Common myeloid progenitor, CD34-positive (primary cell): ENCODE results near the gene DNTTIP2.

Experiments
- CTCF ChIA-PET: fragments of 350-600 bp; sonication (Branson Sonifier 250); formaldehyde crosslinking; loops from one replicate; lab custom pipeline; 2021; ENCODE audit warnings: antibody characterized with exemption; lab: Charles Lee
- POLR2A ChIA-PET: fragments of 350-600 bp; sonication (Branson Sonifier 250); formaldehyde crosslinking; loops from one replicate; lab custom pipeline; 2021; ENCODE audit warnings: antibody characterized with exemption; lab: Charles Lee
- DNase-seq, 3 donors: peaks; one replicate each; pipeline versions ENCODE4 v3.0.0 to v3.0.0-alpha.2; 2013
- H3K27ac ChIP-seq, 2 experiments: 1 replicate in 1 of 2; 2 replicates in 1 of 2; pipeline ENCODE4 v1.7.0; 2013; ENCODE audit warnings: inconsistent platforms in 2 of 2, low read length in 2 of 2, mild to moderate bottlenecking in 2 of 2, low read depth in 1 of 2, moderate library complexity in 1 of 2; ENCODE audit not compliant: severe bottlenecking in 2 of 2, insufficient read depth in 1 of 2, poor library complexity in 1 of 2
- H3K27me3 ChIP-seq, 5 experiments: replicated peaks in 2 of 5; 1 replicate in 3 of 5; 2 replicates in 2 of 5; pipeline versions ENCODE4 v1.6.1 to v1.7.0; 2013; ENCODE audit warnings: low read length in 4 of 5, mild to moderate bottlenecking in 2 of 5, moderate library complexity in 2 of 5, inconsistent platforms in 1 of 5; ENCODE audit not compliant: insufficient read depth in 5 of 5, control insufficient read depth in 4 of 5
- H3K36me3 ChIP-seq, 4 experiments: 1 replicate in 2 of 4; 2 replicates in 2 of 4; pipeline versions ENCODE4 v1.6.1 to v1.7.0; 2013; ENCODE audit warnings: low read length in 3 of 4, control low read depth in 1 of 4, mild to moderate bottlenecking in 1 of 4; ENCODE audit not compliant: control insufficient read depth in 4 of 4, insufficient read depth in 4 of 4
- H3K4me1 ChIP-seq, 4 experiments: 1 replicate in 3 of 4; 2 replicates in 1 of 4; pipeline versions ENCODE4 v1.6.1 to v1.7.1; 2013; ENCODE audit warnings: low read length in 3 of 4, mild to moderate bottlenecking in 3 of 4, control low read depth in 1 of 4, inconsistent platforms in 1 of 4, moderate library complexity in 1 of 4; ENCODE audit not compliant: control insufficient read depth in 4 of 4, insufficient read depth in 4 of 4; ENCODE audit errors: control extremely low read depth in 1 of 4
- H3K4me3 ChIP-seq, 7 experiments: 1 replicate in 4 of 7; 2 replicates in 3 of 7; pipeline versions ENCODE4 v1.5.1 to v1.7.0; 2013; ENCODE audit warnings: mild to moderate bottlenecking in 7 of 7, low read length in 6 of 7, moderate library complexity in 6 of 7, inconsistent platforms in 2 of 7, low read depth in 2 of 7, control low read depth in 1 of 7; ENCODE audit not compliant: insufficient read depth in 4 of 7, control insufficient read depth in 1 of 7; ENCODE audit errors: extremely low read depth in 1 of 7
- H3K9me3 ChIP-seq, 5 experiments: 1 replicate in 4 of 5; 2 replicates in 1 of 5; pipeline versions ENCODE4 v1.6.1 to v1.7.1; 2013; ENCODE audit warnings: low read length in 4 of 5, mild to moderate bottlenecking in 2 of 5, inconsistent platforms in 1 of 5, low read depth in 1 of 5, moderate library complexity in 1 of 5; ENCODE audit not compliant: control insufficient read depth in 4 of 5, insufficient read depth in 2 of 5; ENCODE audit errors: control extremely low read depth in 1 of 5
- WGBS: methylation state at CpG from one replicate; pipeline ENCODE4 v1.1.5; 2013; ENCODE audit not compliant: insufficient coverage; 5-methylcytosine and 5-hydroxymethylcytosine counted together

Gene DNTTIP2

DNA sequence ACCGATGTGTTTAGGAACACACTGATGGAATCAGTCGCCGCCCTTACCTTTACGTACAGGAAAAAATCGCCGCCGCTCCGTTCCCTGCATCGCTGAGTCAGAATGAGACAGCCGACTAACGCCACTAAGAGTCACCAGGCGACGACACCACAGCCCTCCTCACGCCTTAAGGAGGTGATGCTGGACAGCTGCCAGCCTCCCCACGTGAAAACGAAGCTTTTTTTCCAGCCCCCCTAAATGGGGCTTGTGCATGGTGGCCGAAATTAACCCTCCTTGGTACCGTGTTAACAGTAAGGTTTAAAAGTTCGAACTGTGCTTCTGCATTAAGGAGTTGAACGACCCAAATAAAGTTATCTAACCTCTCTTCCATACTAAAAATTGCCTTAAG lies 511 bp downstream of the DNTTIP2 start:
- DNase-seq, result peak; percentile 87 to 91 (median 90)
- WGBS, result 0% methylated on average over 17 of the region's 20 CpGs
- POLR2A ChIA-PET, result interaction anchor here (0.5 to 1.3 kb wide), 4 partner anchors 9 to 31 kb away, joined by 3 to 6 read pairs (median 4); partner anchors contain the start of gene GCLM
- peak overlapping the region; percentile 91 to 99 (median 95) for H3K4me3 ChIP-seq
- CTCF ChIA-PET, result interaction anchor here (1.2 to 1.7 kb wide), 4 partner anchors 9 to 35 kb away, joined by 3 to 5 read pairs (median 4); partner anchors contain the start of gene GCLM
- H3K9me3 ChIP-seq, result no peaks in the 10 kb centered on the region
- peaks cover 6 to 40% (median 25%) of the 10 kb centered on the region in 4 experiments for H3K36me3 ChIP-seq
- H3K27ac ChIP-seq, result peak overlapping the region; percentile 98 to 99
- H3K27me3 ChIP-seq, result no peaks in the 10 kb centered on the region
- H3K4me1 ChIP-seq, result peaks cover 10 to 34% (median 20%) of the 10 kb centered on the region in 4 experiments

GRCh38 chr1:93877529-93877928 lies 1.5 kb downstream of the DNTTIP2 start:
- ChIA-PET CTCF (interaction anchor here (1.3 to 1.6 kb wide), 2 partner anchors 32 to 64 kb away, joined by 3 to 8 read pairs; partner anchors contain the start of gene GCLM), POLR2A (interaction anchor here (1.3 kb wide), 1 partner anchor 30 kb away, joined by 3 read pairs; no protein-coding TSS in a partner anchor)
- peak overlapping the region in 4 of 7 experiments; percentile 93 to 99 (median 97) for H3K4me3 ChIP-seq
- H3K27ac ChIP-seq, result peak overlapping the region; percentile 98 to 99
- 97% methylated on average over 3 of the region's 4 CpGs for WGBS
- H3K36me3 ChIP-seq, result peaks cover 9 to 47% (median 31%) of the 10 kb centered on the region in 4 experiments
- no peaks in the 10 kb centered on the region for H3K9me3 ChIP-seq
- H3K27me3 ChIP-seq, result no peaks in the 10 kb centered on the region
- peaks cover 10 to 34% (median 20%) of the 10 kb centered on the region in 4 experiments for H3K4me1 ChIP-seq
- no peak for DNase-seq

GRCh38 chr1:93876244-93876643 lies 2.8 kb downstream of the DNTTIP2 start:
- Histone ChIP-seq H3K4me3 (no peak overlapping the region), H3K9me3 (no peaks in the 10 kb centered on the region), H3K27ac (no peak overlapping the region), H3K36me3 (peaks cover 15 to 59% (median 41%) of the 10 kb centered on the region in 4 experiments), H3K27me3 (no peaks in the 10 kb centered on the region), H3K4me1 (peaks cover 10 to 34% (median 20%) of the 10 kb centered on the region in 4 experiments)
- ChIA-PET CTCF (interaction anchor here (1.6 kb wide), 1 partner anchor 63 kb away, joined by 8 read pairs; no protein-coding TSS in a partner anchor), POLR2A (no interaction called here)
- DNase-seq, result no peak
- 83% methylated on average over 1 of the region's 1 CpG for WGBS

DNA sequence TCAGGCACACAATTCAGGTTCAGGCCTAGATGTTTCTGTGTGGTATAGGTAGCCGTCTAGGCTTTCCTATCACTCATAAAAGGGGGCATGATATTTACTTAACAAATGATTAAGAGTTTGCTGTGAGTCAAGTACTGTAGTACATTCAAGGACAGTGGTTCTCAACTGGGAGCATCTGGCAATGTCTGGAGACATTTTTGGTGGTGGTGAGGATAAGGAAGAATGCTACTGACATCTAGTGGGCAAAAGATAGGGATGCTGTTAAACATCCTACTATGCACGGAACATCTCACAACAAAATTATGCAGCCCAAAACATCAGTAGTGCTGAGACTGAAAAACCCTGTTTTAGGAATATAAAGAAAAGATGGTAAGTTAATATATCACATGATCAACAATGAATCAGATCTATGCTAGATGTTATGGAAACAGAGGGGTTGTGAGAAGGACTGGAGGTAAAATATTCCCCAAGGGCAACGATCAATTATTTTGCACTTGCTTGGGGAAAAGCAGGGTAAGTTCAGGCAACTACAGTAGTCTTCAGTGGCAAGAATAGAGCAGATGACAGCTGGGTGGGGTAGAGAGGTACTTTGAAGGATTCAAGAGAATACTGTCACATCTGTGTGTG lies 4.9 kb downstream of the DNTTIP2 start:
- CTCF ChIA-PET, result interaction anchor here (1.0 to 1.4 kb wide), 5 partner anchors 12 to 245 kb away, joined by 3 to 7 read pairs (median 4); no protein-coding TSS in a partner anchor
- Histone ChIP-seq H3K4me1 (peaks cover 8 to 26% (median 18%) of the 10 kb centered on the region in 4 experiments), H3K4me3 (no peak overlapping the region), H3K27ac (no peak overlapping the region), H3K9me3 (no peaks in the 10 kb centered on the region), H3K27me3 (no peaks in the 10 kb centered on the region), H3K36me3 (peaks cover 23 to 78% (median 57%) of the 10 kb centered on the region in 4 experiments)
- POLR2A ChIA-PET, result no interaction called here
- DNase-seq, result peak; percentile 25 to 70 (median 55)
- WGBS, result 100% methylated on average over 1 of the region's 3 CpGs

- no peak for DNase-seq
- ChIA-PET POLR2A (no interaction called here), CTCF (interaction anchor here (1.0 to 3.1 kb wide), 4 partner anchors 12 to 241 kb away, joined by 3 to 16 read pairs (median 3); no protein-coding TSS in a partner anchor)
These were observed 7.6 kb downstream of the DNTTIP2 start for GRCh38 chr1:93871366-93871765.

DNA sequence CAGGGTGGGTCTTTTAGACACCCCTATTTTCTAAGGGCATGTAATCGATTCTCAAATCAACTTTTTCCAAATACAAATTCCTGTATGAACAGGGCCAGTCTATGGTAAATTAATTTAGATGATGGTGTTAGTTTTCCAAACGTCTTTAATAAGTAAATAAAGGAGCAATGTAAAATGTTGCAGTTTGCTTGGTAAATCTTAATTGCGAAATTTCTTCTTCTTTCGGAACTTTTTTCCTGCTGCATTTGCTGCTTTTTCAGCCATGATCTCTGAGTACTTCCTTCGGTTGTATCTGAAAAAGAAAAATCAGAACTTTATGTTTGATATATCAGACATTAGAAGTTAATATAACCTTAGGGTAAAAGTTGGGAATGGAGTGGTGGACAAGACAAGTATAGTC lies 9.4 kb downstream of the DNTTIP2 start:
- Histone ChIP-seq H3K27me3 (no peaks in the 10 kb centered on the region), H3K36me3 (peaks cover 24 to 57% (median 44%) of the 10 kb centered on the region in 4 experiments), H3K4me3 (no peak overlapping the region), H3K27ac (no peak overlapping the region), H3K9me3 (no peaks in the 10 kb centered on the region), H3K4me1 (no peaks in the 10 kb centered on the region)
- WGBS, result 90% methylated on average over 2 of the region's 5 CpGs
- ChIA-PET POLR2A (no interaction called here), CTCF (interaction anchor here (1.2 kb wide), 1 partner anchor 435 kb away, joined by 3 read pairs; no protein-coding TSS in a partner anchor)
- DNase-seq, result no peak

More at GRCh38 chr1:93871366-93871765, 7.6 kb downstream of the DNTTIP2 start:
- Histone ChIP-seq H3K27me3 (no peaks in the 10 kb centered on the region), H3K9me3 (no peaks in the 10 kb centered on the region), H3K27ac (no peak overlapping the region), H3K4me3 (no peak overlapping the region), H3K4me1 (peaks cover 0 to 6% (median 5%) of the 10 kb centered on the region in 4 experiments), H3K36me3 (peaks cover 24 to 71% (median 53%) of the 10 kb centered on the region in 4 experiments)
- WGBS, result no CpG with 5 or more reads among the region's 4 CpGs
